CD4-positive, alpha-beta T cell treated with Interleukin-17A for 1 hour (primary cell): Measurements from ENCODE around the gene SLC1A2.
A peak's percentile ranks its signal among the peaks of the same experiment; 100 is the strongest.

Experiments
- DNase-seq: peaks from one replicate; pipeline ENCODE4 v3.0.0-alpha.2; 2020

The SLC1A2 gene

GRCh38 chr11:35214792-35215193, 204.6 kb downstream of the SLC1A2 start:
- DNase-seq: peak; percentile 42

GRCh38 chr11:35214226-35214770, 205.1 kb downstream of the SLC1A2 start:
- DNase-seq: no peak

- DNase-seq: no peak
Observed at GRCh38 chr11:35211952-35212351, 207.4 kb downstream of the SLC1A2 start.

- DNase-seq: no peak
Observed at GRCh38 chr11:35210876-35211546, 208.3 kb downstream of the SLC1A2 start.

GRCh38 chr11:35208795-35209194, 210.6 kb downstream of the SLC1A2 start:
- DNase-seq: no peak

GRCh38 chr11:35207471-35208403, 211.6 kb downstream of the SLC1A2 start:
- no peak for DNase-seq

GRCh38 chr11:35206616-35207015, 212.7 kb downstream of the SLC1A2 start:
- no peak for DNase-seq

GRCh38 chr11:35204614-35205013, 214.7 kb downstream of the SLC1A2 start:
- no peak for DNase-seq
